Measurements from ENCODE around the gene VSIR. TPM values are rescaled to one million over a fixed set of nuclear protein-coding genes. Genes with fewer than 3 reads are reported as not detected.

The VSIR gene
- total RNA-seq, 1 donor from 2014 or later: 21.4 TPM

DNA sequence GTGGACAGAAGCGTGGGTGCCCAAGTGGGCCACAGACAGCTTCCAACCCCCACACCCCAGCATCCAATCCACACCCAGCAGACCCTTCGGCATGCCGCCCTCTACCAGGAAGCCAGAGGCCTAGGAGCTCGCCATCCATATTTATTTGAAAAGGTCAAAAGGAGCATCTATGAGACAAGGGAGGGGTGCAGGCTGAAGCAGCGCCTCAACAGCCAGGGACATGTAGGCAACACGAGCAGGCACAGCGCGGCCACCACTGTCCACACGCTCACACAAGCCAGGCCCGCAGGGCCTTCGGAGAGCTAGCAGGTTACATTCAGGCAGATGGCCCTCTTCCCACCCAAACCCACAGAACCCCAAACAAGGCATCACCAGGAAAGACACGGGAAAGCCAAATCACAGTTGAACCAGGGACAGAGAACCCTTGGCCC, 43.1 kb upstream of the VSIR start:
- Mint-ChIP-seq H3K27ac (no peak overlapping the region), H3K27me3 (no peaks in the 10 kb centered on the region), H3K9me3 (no peaks in the 10 kb centered on the region), H3K4me1 (peaks cover 2% of the 10 kb centered on the region), H3K4me3 (no peak overlapping the region), H3K36me3 (ENCODE audit: low read depth) (peaks cover 67% of the 10 kb centered on the region)
- ChIA-PET CTCF (interaction anchor here (1.2 to 3.0 kb wide), 3 partner anchors 80 to 497 kb away, joined by 3 to 9 read pairs (median 9); partner anchors contain the start of gene SLC29A3), POLR2A (no interaction called here)
- intact Hi-C loops (cut with micrococcal nuclease): no loop called here
- TF ChIP-seq, protein P1, sequence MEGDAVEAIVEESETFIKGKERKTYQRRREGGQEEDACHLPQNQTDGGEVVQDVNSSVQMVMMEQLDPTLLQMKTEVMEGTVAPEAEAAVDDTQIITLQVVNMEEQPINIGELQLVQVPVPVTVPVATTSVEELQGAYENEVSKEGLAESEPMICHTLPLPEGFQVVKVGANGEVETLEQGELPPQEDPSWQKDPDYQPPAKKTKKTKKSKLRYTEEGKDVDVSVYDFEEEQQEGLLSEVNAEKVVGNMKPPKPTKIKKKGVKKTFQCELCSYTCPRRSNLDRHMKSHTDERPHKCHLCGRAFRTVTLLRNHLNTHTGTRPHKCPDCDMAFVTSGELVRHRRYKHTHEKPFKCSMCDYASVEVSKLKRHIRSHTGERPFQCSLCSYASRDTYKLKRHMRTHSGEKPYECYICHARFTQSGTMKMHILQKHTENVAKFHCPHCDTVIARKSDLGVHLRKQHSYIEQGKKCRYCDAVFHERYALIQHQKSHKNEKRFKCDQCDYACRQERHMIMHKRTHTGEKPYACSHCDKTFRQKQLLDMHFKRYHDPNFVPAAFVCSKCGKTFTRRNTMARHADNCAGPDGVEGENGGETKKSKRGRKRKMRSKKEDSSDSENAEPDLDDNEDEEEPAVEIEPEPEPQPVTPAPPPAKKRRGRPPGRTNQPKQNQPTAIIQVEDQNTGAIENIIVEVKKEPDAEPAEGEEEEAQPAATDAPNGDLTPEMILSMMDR (IDR thresholded peaks at IDR 0.05): no peak
- DNase-seq (no peak), ATAC-seq (ENCODE audit: low read depth) (no peak)

DNA sequence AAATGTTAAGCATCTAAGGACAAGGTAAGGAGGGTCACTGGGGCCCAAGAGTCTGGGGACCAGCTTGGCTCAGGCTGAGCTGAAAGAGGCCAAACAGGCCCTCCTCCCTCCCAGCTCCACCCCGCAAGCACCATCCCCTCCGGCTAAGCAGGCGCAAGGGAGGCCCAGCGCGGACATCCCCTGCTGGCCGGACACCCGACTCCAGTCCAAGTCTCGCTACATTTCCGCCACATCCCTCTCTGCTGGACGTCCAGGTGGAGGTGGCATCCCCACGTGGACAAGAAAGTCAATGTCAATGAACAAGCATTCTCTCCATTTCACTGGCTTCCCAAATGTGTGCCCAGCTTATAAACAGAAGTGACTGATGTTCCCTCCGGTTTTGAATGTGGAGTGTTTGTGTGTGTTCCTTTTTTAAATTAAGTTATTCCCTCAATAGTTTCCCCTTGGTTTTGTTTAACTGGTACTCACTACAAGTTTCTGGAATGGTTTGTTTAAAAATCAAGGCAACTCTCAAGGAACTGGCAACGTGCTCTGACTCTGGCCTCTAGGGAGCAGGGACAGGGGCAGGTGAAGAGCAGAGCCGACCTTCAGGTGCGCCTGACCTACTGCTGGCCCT, 42.3 kb upstream of the VSIR start:
- intact Hi-C loops (cut with micrococcal nuclease): no loop called here
- CTCF ChIA-PET: interaction anchor here (1.2 to 1.8 kb wide), 2 partner anchors 81 to 497 kb away, joined by 3 to 9 read pairs; partner anchors contain the start of gene SLC29A3

DNA sequence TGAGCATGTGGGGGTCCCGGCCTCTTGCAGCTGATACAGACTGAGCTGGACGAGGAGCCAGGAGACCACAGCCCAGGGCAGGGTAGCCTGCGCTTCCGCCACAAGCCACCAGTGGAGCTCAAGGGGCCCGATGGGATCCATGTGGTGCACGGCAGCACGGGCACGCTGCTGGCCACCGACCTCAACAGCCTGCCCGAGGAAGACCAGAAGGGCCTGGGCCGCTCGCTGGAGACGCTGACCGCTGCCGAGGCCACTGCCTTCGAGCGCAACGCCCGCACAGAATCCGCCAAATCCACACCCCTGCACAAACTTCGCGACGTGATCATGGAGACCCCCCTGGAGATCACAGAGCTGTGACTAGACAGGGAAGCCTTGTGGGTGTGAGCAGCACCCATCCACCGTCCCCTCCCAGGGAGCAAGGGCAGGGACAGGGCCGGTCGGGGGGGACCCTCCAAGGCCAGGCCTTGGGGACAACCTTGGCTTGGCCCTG, 41.6 kb upstream of the VSIR start:
- intact Hi-C loops (cut with micrococcal nuclease): loop anchor here (5.0 kb wide), 2 partner anchors 43 to 418 kb away; partner anchors contain the start of genes CDH23 and VSIR
- peaks cover 2% of the 10 kb centered on the region for H3K4me1 Mint-ChIP-seq
- no peaks in the 10 kb centered on the region for H3K9me3 Mint-ChIP-seq
- H3K36me3 Mint-ChIP-seq (ENCODE audit: low read depth): peaks cover 52% of the 10 kb centered on the region
- no peak overlapping the region for H3K27ac Mint-ChIP-seq
- TF ChIP-seq, protein P1 (IDR thresholded peaks at IDR 0.05): no peak
- H3K4me3 Mint-ChIP-seq: no peak overlapping the region
- DNase-seq (no peak), ATAC-seq (ENCODE audit: low read depth) (no peak)
- ChIA-PET CTCF (interaction anchor here (1.2 to 4.7 kb wide), 4 partner anchors 75 to 496 kb away, joined by 3 to 47 read pairs (median 8); partner anchors contain the start of gene SLC29A3), POLR2A (interaction anchor here (0.5 kb wide), 1 partner anchor 437 kb away, joined by 5 read pairs; no protein-coding TSS in a partner anchor)
- no peaks in the 10 kb centered on the region for H3K27me3 Mint-ChIP-seq

More for the DNA sequence above, 42.3 kb upstream of the VSIR start:
- Mint-ChIP-seq H3K4me3 (no peak overlapping the region), H3K4me1 (peaks cover 2% of the 10 kb centered on the region), H3K9me3 (no peaks in the 10 kb centered on the region), H3K36me3 (ENCODE audit: low read depth) (peaks cover 59% of the 10 kb centered on the region), H3K27me3 (no peaks in the 10 kb centered on the region), H3K27ac (no peak overlapping the region)
- TF ChIP-seq, protein P1 (IDR thresholded peaks at IDR 0.05): no peak
- POLR2A ChIA-PET: interaction anchor here (0.5 kb wide), 1 partner anchor 438 kb away, joined by 5 read pairs; no protein-coding TSS in a partner anchor
- DNase-seq (no peak), ATAC-seq (ENCODE audit: low read depth) (no peak)

DNA sequence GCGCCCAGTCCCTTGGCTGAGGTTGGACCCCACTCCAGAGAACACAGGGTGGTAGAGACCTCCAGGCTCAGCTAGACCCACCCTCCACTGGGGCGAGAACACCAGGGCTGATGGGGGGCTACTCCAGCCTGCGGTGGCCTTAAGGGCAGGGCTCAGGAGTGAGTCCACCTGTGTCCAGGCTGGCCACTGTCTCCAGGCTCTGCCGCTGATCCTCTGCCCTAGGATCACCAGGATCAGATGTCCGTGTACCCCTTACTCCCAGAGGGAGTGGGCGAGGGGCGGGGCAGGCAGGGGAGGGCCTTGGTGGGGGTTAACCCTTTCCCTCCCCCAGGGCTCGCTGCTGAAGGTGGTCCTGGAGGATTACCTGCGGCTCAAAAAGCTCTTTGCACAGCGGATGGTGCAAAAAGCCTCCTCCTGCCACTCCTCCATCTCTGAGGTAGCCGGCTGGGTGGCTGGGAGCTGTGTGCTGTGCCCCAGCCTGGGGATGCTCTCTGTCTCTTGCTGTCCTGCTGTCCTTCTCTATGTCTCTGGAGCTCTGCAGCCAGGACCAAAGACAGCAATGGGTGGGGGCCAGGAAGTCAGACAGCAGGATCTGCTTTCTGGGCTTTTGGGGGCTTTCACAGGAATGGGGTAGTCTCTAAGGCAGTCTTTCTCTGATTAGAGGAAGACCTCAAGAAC, 39.7 kb upstream of the VSIR start:
- TF ChIP-seq, protein P1 (IDR thresholded peaks at IDR 0.05): no peak
- no peak for DNase-seq
- no peak overlapping the region for H3K4me3 Mint-ChIP-seq
- no peak overlapping the region for H3K27ac Mint-ChIP-seq
- ATAC-seq (ENCODE audit: low read depth): no peak
- no peaks in the 10 kb centered on the region for H3K27me3 Mint-ChIP-seq
- peaks cover 33% of the 10 kb centered on the region for H3K36me3 Mint-ChIP-seq (ENCODE audit: low read depth)
- H3K9me3 Mint-ChIP-seq: no peaks in the 10 kb centered on the region
- POLR2A ChIA-PET: interaction anchor here (1.1 to 2.1 kb wide), 4 partner anchors 23 to 116 kb away, joined by 4 to 13 read pairs (median 6); no protein-coding TSS in a partner anchor
- peaks cover 2% of the 10 kb centered on the region for H3K4me1 Mint-ChIP-seq
- CTCF ChIA-PET: interaction anchor here (0.9 to 4.7 kb wide), 15 partner anchors 21 to 499 kb away, joined by 3 to 47 read pairs (median 9); partner anchors contain the start of genes PSAP and VSIR
- intact Hi-C loops (cut with micrococcal nuclease): loop anchor here (1.0 to 5.0 kb wide), 13 partner anchors 23 to 499 kb away; partner anchors contain the start of genes CDH23, SLC29A3 and VSIR

Measured in activated B cell treated with CpG ODN at 0.5 μM for 24 hours (primary cell).